ENCODE data around the gene TNFRSF21. TPM values are rescaled to one million over a fixed set of nuclear protein-coding genes. Genes with fewer than 3 reads are reported as not detected.

The TNFRSF21 gene
- total and polyA plus RNA-seq, 4 donors = 27.4 to 126 (median 61.4) TPM

GRCh38 chr6:47196113-47196512 is 113.6 kb downstream of the TNFRSF21 start:
- H3K27ac ChIP-seq (ENCODE audit: low read depth, low read length) = no peak overlapping the region
- H3K27me3 ChIP-seq (ENCODE audit: control insufficient read depth, insufficient read depth, low read length) = no peaks in the 10 kb centered on the region
- 100% methylated on average over 2 of the region's 5 CpGs for WGBS (ENCODE audit: insufficient coverage)
- no peaks in the 10 kb centered on the region for H3K36me3 ChIP-seq (ENCODE audit: control insufficient read depth, insufficient read depth, low read length)
- no peaks in the 10 kb centered on the region for H3K9me3 ChIP-seq (ENCODE audit: control insufficient read depth, insufficient read depth, low read length)
- H3K4me3 ChIP-seq (ENCODE audit: low read depth, low read length) = no peak overlapping the region
- no peaks in the 10 kb centered on the region for H3K4me1 ChIP-seq (ENCODE audit: control insufficient read depth, insufficient read depth, low read length)
- DNase-seq (ENCODE audit: low read depth in 4 of 6, low spot score in 6 of 6) = no peak

- no peak for DNase-seq (ENCODE audit: low read depth in 4 of 6, low spot score in 6 of 6)
- H3K27ac ChIP-seq (ENCODE audit: low read depth, low read length) = no peak overlapping the region
- no peaks in the 10 kb centered on the region for H3K27me3 ChIP-seq (ENCODE audit: control insufficient read depth, insufficient read depth, low read length)
- no peak overlapping the region for H3K4me3 ChIP-seq (ENCODE audit: low read depth, low read length)
- H3K4me1 ChIP-seq (ENCODE audit: control insufficient read depth, insufficient read depth, low read length) = no peaks in the 10 kb centered on the region
- no peaks in the 10 kb centered on the region for H3K9me3 ChIP-seq (ENCODE audit: control insufficient read depth, insufficient read depth, low read length)
- no peaks in the 10 kb centered on the region for H3K36me3 ChIP-seq (ENCODE audit: control insufficient read depth, insufficient read depth, low read length)
- WGBS (ENCODE audit: insufficient coverage) = 61% methylated on average over 2 of the region's 4 CpGs
Measured at GRCh38 chr6:47195011-47195650, 114.6 kb downstream of the TNFRSF21 start.

- DNase-seq (ENCODE audit: low read depth in 4 of 6, low spot score in 6 of 6) = no peak
- Histone ChIP-seq H3K27ac (ENCODE audit: low read depth, low read length) (no peak overlapping the region), H3K36me3 (ENCODE audit: control insufficient read depth, insufficient read depth, low read length) (no peaks in the 10 kb centered on the region), H3K9me3 (ENCODE audit: control insufficient read depth, insufficient read depth, low read length) (no peaks in the 10 kb centered on the region), H3K27me3 (ENCODE audit: control insufficient read depth, insufficient read depth, low read length) (no peaks in the 10 kb centered on the region), H3K4me1 (ENCODE audit: control insufficient read depth, insufficient read depth, low read length) (no peaks in the 10 kb centered on the region), H3K4me3 (ENCODE audit: low read depth, low read length) (no peak overlapping the region)
- WGBS (ENCODE audit: insufficient coverage) = 100% methylated on average over 1 of the region's 1 CpG
Measured at GRCh38 chr6:47188588-47189021, 121.1 kb downstream of the TNFRSF21 start.

- Histone ChIP-seq H3K4me3 (ENCODE audit: low read depth, low read length) (no peak overlapping the region), H3K27ac (ENCODE audit: low read depth, low read length) (no peak overlapping the region), H3K9me3 (ENCODE audit: control insufficient read depth, insufficient read depth, low read length) (peaks cover 4% of the 10 kb centered on the region), H3K4me1 (ENCODE audit: control insufficient read depth, insufficient read depth, low read length) (no peaks in the 10 kb centered on the region), H3K27me3 (ENCODE audit: control insufficient read depth, insufficient read depth, low read length) (no peaks in the 10 kb centered on the region), H3K36me3 (ENCODE audit: control insufficient read depth, insufficient read depth, low read length) (no peaks in the 10 kb centered on the region)
- WGBS (ENCODE audit: insufficient coverage) = 77% methylated on average over 3 of the region's 5 CpGs
- DNase-seq (ENCODE audit: low read depth in 4 of 6, low spot score in 6 of 6) = no peak
Measured at GRCh38 chr6:47187893-47188587, 121.7 kb downstream of the TNFRSF21 start.

GRCh38 chr6:47187113-47187512 is 122.6 kb downstream of the TNFRSF21 start:
- H3K9me3 ChIP-seq (ENCODE audit: control insufficient read depth, insufficient read depth, low read length) = peaks cover 4% of the 10 kb centered on the region
- no peak overlapping the region for H3K27ac ChIP-seq (ENCODE audit: low read depth, low read length)
- H3K36me3 ChIP-seq (ENCODE audit: control insufficient read depth, insufficient read depth, low read length) = no peaks in the 10 kb centered on the region
- H3K4me1 ChIP-seq (ENCODE audit: control insufficient read depth, insufficient read depth, low read length) = no peaks in the 10 kb centered on the region
- DNase-seq (ENCODE audit: low read depth in 4 of 6, low spot score in 6 of 6) = no peak
- WGBS (ENCODE audit: insufficient coverage) = no CpG with 5 or more reads among the region's 1 CpG
- H3K27me3 ChIP-seq (ENCODE audit: control insufficient read depth, insufficient read depth, low read length) = no peaks in the 10 kb centered on the region
- H3K4me3 ChIP-seq (ENCODE audit: low read depth, low read length) = no peak overlapping the region

- H3K4me3 ChIP-seq (ENCODE audit: low read depth, low read length) = no peak overlapping the region
- no peaks in the 10 kb centered on the region for H3K36me3 ChIP-seq (ENCODE audit: control insufficient read depth, insufficient read depth, low read length)
- H3K4me1 ChIP-seq (ENCODE audit: control insufficient read depth, insufficient read depth, low read length) = no peaks in the 10 kb centered on the region
- H3K27me3 ChIP-seq (ENCODE audit: control insufficient read depth, insufficient read depth, low read length) = no peaks in the 10 kb centered on the region
- WGBS (ENCODE audit: insufficient coverage) = 100% methylated on average over 2 of the region's 6 CpGs
- peaks cover 4% of the 10 kb centered on the region for H3K9me3 ChIP-seq (ENCODE audit: control insufficient read depth, insufficient read depth, low read length)
- no peak overlapping the region for H3K27ac ChIP-seq (ENCODE audit: low read depth, low read length)
- DNase-seq (ENCODE audit: low read depth in 4 of 6, low spot score in 6 of 6) = no peak
Measured at GRCh38 chr6:47182291-47182957, 127.3 kb downstream of the TNFRSF21 start.

GRCh38 chr6:47181681-47182080 is 128.0 kb downstream of the TNFRSF21 start:
- no peaks in the 10 kb centered on the region for H3K4me1 ChIP-seq (ENCODE audit: control insufficient read depth, insufficient read depth, low read length)
- H3K9me3 ChIP-seq (ENCODE audit: control insufficient read depth, insufficient read depth, low read length) = peaks cover 4% of the 10 kb centered on the region
- DNase-seq (ENCODE audit: low read depth in 4 of 6, low spot score in 6 of 6) = no peak
- no peaks in the 10 kb centered on the region for H3K27me3 ChIP-seq (ENCODE audit: control insufficient read depth, insufficient read depth, low read length)
- 95% methylated on average over 4 of the region's 5 CpGs for WGBS (ENCODE audit: insufficient coverage)
- no peak overlapping the region for H3K4me3 ChIP-seq (ENCODE audit: low read depth, low read length)
- no peaks in the 10 kb centered on the region for H3K36me3 ChIP-seq (ENCODE audit: control insufficient read depth, insufficient read depth, low read length)
- H3K27ac ChIP-seq (ENCODE audit: low read depth, low read length) = no peak overlapping the region

Other genes starting within 250 kb of the TNFRSF21 start
- gene CD2AP, start 167.9 kb upstream of the TNFRSF21 start, total RNA-seq = 10 to 100 TPM; 21.6 to 28.8 TPM
- gene CD2AP, start 167.9 kb upstream of the TNFRSF21 start, polyA plus RNA-seq (ENCODE audit: insufficient read length in 2 of 2) = 10 to 100 TPM in 1 of 2 donors, 1 to 10 TPM in 1; 8.5 to 11.8 TPM